IMR-90 (cell line): ENCODE results near the gene HINT2. TPM values are rescaled to one million over a fixed set of nuclear protein-coding genes. Genes with fewer than 3 reads are reported as not detected.

Experiments
- ATAC-seq: fragments of 200-7000 bp; cut with Tn5 transposase; 2 replicates; pipeline ENCODE4 v1.9.1; 2020; ENCODE audit warnings: low read depth, mild to moderate bottlenecking, moderate library complexity
- BruUV-seq: library from RNA; stranded (reverse); fragments of 400-500 nt; replicated peaks from 2 replicates; lab custom pipeline; 2021; lab: Mats Ljungman, UMichigan
- CTCF ChIA-PET: fragments of 300-600 bp; formaldehyde crosslinking; extraction: SDS; loops from one replicate; lab custom pipeline; 2021; ENCODE audit warnings: antibody characterized with exemption; lab: Yijun Ruan, JAX
- POLR2A ChIA-PET: fragments of 300-600 bp; sonication (Branson Sonifier 250); formaldehyde crosslinking; loops from one replicate; lab custom pipeline; 2022; ENCODE audit warnings: antibody characterized with exemption; ENCODE audit not compliant: unreplicated experiment; lab: Charles Lee
- DNase-seq: peaks from one replicate; pipeline ENCODE4 v3.0.0; 2013
- H2AFZ ChIP-seq: replicated peaks from 2 replicates; pipeline ENCODE3; 2013; ENCODE audit warnings: low read length, mild to moderate bottlenecking; ENCODE audit not compliant: poor library complexity
- H2AK5ac ChIP-seq: 2 replicates; pipeline ENCODE4 v1.6.1; 2013; ENCODE audit warnings: low read depth, low read length, inconsistent platforms
- H2AK9ac ChIP-seq: replicated peaks from 2 replicates; pipeline ENCODE3; 2013; ENCODE audit warnings: mild to moderate bottlenecking, low read depth, low read length, moderate library complexity; ENCODE audit not compliant: poor library complexity
- H2BK120ac ChIP-seq: 2 replicates; pipeline ENCODE4 v1.6.1; 2013; ENCODE audit warnings: low read depth, low read length, inconsistent platforms
- H2BK15ac ChIP-seq: 3 replicates; pipeline ENCODE4 v1.6.1; 2013; ENCODE audit warnings: low read depth, low read length, inconsistent platforms
- H2BK20ac ChIP-seq: 2 replicates; pipeline ENCODE4 v1.6.1; 2013; ENCODE audit warnings: low read depth, mild to moderate bottlenecking, inconsistent platforms, low read length, moderate library complexity
- H2BK5ac ChIP-seq: 2 replicates; pipeline ENCODE4 v1.6.1; 2013; ENCODE audit warnings: mild to moderate bottlenecking, low read depth, low read length, inconsistent platforms; ENCODE audit not compliant: poor library complexity, severe bottlenecking
- H3K14ac ChIP-seq: replicated peaks from 2 replicates; pipeline ENCODE4 v1.6.1; 2013; ENCODE audit warnings: low read depth, low read length, inconsistent platforms
- H3K18ac ChIP-seq: 2 replicates; pipeline ENCODE4 v1.6.1; 2013; ENCODE audit warnings: low read depth, low read length, control low read depth
- H3K23ac ChIP-seq: 2 replicates; pipeline ENCODE4 v1.6.1; 2013; ENCODE audit warnings: low read depth, low read length, inconsistent platforms
- H3K27ac ChIP-seq: 2 replicates; pipeline ENCODE4 v1.5.1; 2013; ENCODE audit warnings: mild to moderate bottlenecking, control low read depth, low read length; ENCODE audit not compliant: insufficient read depth
- H3K27me3 ChIP-seq: 2 replicates; pipeline ENCODE4 v1.6.1; 2013; ENCODE audit warnings: low read length; ENCODE audit not compliant: control insufficient read depth, insufficient read depth
- H3K36me3 ChIP-seq: 2 replicates; pipeline ENCODE4 v1.6.1; 2013; ENCODE audit warnings: low read length, mixed read lengths; ENCODE audit not compliant: control insufficient read depth, insufficient read depth
- H3K4ac ChIP-seq: 2 replicates; pipeline ENCODE4 v1.6.1; 2013; ENCODE audit warnings: low read depth, low read length, inconsistent platforms
- H3K4me1 ChIP-seq: 2 replicates; pipeline ENCODE4 v1.6.1; 2013; ENCODE audit warnings: low read length, mixed read lengths; ENCODE audit not compliant: control insufficient read depth, insufficient read depth
- H3K4me2 ChIP-seq: 2 replicates; pipeline ENCODE4 v1.6.1; 2013; ENCODE audit warnings: low read depth, mild to moderate bottlenecking, control low read depth, low read length, moderate library complexity
- H3K4me3 ChIP-seq: 2 replicates; pipeline ENCODE4 v1.5.1; 2013; ENCODE audit warnings: low read depth, mild to moderate bottlenecking, control low read depth, low read length, moderate library complexity; ENCODE audit not compliant: insufficient read depth
- H3K56ac ChIP-seq: 2 replicates; pipeline ENCODE4 v1.6.1; 2013; ENCODE audit warnings: low read length, inconsistent platforms; ENCODE audit not compliant: insufficient read depth; ENCODE audit errors: extremely low read depth
- H3K79me1 ChIP-seq, 2 experiments: 2 replicates each; pipeline ENCODE4 v1.6.1; 2013; ENCODE audit warnings: low read length in 2 of 2, inconsistent platforms in 1 of 2, low read depth in 1 of 2
- H3K9ac ChIP-seq: 2 replicates; pipeline ENCODE4 v1.6.1; 2013; ENCODE audit warnings: low read depth, low read length, control low read depth
- H3K9me1 ChIP-seq: 2 replicates; pipeline ENCODE4 v1.6.1; 2013; ENCODE audit warnings: low read length, inconsistent platforms; ENCODE audit not compliant: insufficient read depth
- H3K9me3 ChIP-seq: 2 replicates; pipeline ENCODE4 v1.6.1; 2013; ENCODE audit warnings: low read length; ENCODE audit not compliant: control insufficient read depth, insufficient read depth
- H4K20me1 ChIP-seq: 2 replicates; pipeline ENCODE4 v1.6.1; 2013; ENCODE audit warnings: low read length, inconsistent platforms; ENCODE audit not compliant: insufficient read depth
- H4K5ac ChIP-seq: 2 replicates; pipeline ENCODE4 v1.6.1; 2013; ENCODE audit warnings: mild to moderate bottlenecking, low read depth, low read length, control low read depth
- H4K8ac ChIP-seq, 2 experiments: 2 replicates each; pipeline ENCODE4 v1.6.1; 2013; ENCODE audit warnings: low read depth in 2 of 2, low read length in 2 of 2, control low read depth in 1 of 2, inconsistent platforms in 1 of 2
- H4K91ac ChIP-seq: 2 replicates; pipeline ENCODE4 v1.6.1; 2013; ENCODE audit warnings: low read depth, low read length, inconsistent platforms; ENCODE audit not compliant: insufficient read depth
- BHLHE40 ChIP-seq: fragments of 150-350 bp; IDR thresholded peaks from 2 replicates; pipeline ENCODE4 v1.6.1; 2016; ENCODE audit warnings: mild to moderate bottlenecking, low read depth, low read length
- ELK1 ChIP-seq: fragments of 150-350 bp; IDR thresholded peaks from 2 replicates; pipeline ENCODE4 v1.6.1; 2016; ENCODE audit warnings: low read depth, mild to moderate bottlenecking, low read length, moderate library complexity, borderline replicate concordance
- FOS ChIP-seq: fragments of 150-350 bp; IDR thresholded peaks from 2 replicates; pipeline ENCODE4 v1.6.1; 2016; ENCODE audit warnings: low read depth, low read length
- MAZ ChIP-seq: IDR thresholded peaks from 2 replicates; pipeline ENCODE4 v1.6.1; 2012; ENCODE audit warnings: low read depth, mild to moderate bottlenecking, low read length, improper control_type of control experiment, moderate library complexity, borderline replicate concordance
- MXI1 ChIP-seq: IDR thresholded peaks from 2 replicates; pipeline ENCODE4 v1.6.1; 2012; ENCODE audit warnings: low read depth, mild to moderate bottlenecking, low read length, moderate library complexity, borderline replicate concordance
- POLR2A ChIP-seq: IDR thresholded peaks from 2 replicates; pipeline ENCODE4 v1.6.1; 2012; ENCODE audit warnings: mild to moderate bottlenecking, low read depth, low read length
- RAD21 ChIP-seq: IDR thresholded peaks from 2 replicates; pipeline ENCODE4 v1.6.1; 2012; ENCODE audit warnings: low read length, improper control_type of control experiment
- RCOR1 ChIP-seq: IDR thresholded peaks from 2 replicates; pipeline ENCODE4 v1.6.1; 2012; ENCODE audit warnings: mild to moderate bottlenecking, low read length, improper control_type of control experiment; ENCODE audit not compliant: insufficient replicate concordance
- RFX5 ChIP-seq: IDR thresholded peaks from 2 replicates; pipeline ENCODE4 v1.8.0; 2012; ENCODE audit warnings: low read depth, mild to moderate bottlenecking, low read length, moderate library complexity
- SMC3 ChIP-seq: fragments of 150-350 bp; IDR thresholded peaks from 2 replicates; pipeline ENCODE4 v1.6.1; 2016; ENCODE audit warnings: low read depth, mild to moderate bottlenecking, antibody characterized with exemption, low read length, moderate library complexity
- USF2 ChIP-seq: fragments of 150-350 bp; IDR thresholded peaks from 2 replicates; pipeline ENCODE4 v1.6.1; 2017; ENCODE audit warnings: mild to moderate bottlenecking, antibody characterized with exemption, low read length, low read depth
- WGBS, 2 experiments: methylation state at CpG; one replicate each; pipeline versions ENCODE4 v1.1.5 to v1.1.7; 2013; ENCODE audit warnings: missing lambda C conversion rate in 2 of 2; ENCODE audit not compliant: insufficient read length in 1 of 2; ENCODE audit errors: extremely low coverage in 2 of 2; 5-methylcytosine and 5-hydroxymethylcytosine counted together
- dilution Hi-C: fragments of 300-500 bp; cut with HindIII; formaldehyde crosslinking; loops from one replicate; pipeline ENCODE4 v1.14.3; 2018; ENCODE audit warnings: low sequenced_read_pairs; ENCODE audit not compliant: unreplicated experiment
- in situ Hi-C: fragments of 300-500 bp; cut with MboI; formaldehyde crosslinking; loops from 3 replicates; pipeline ENCODE4 v1.14.3; 2019; ENCODE audit warnings: low sequenced_read_pairs, inconsistent platforms, mixed read lengths
- intact Hi-C: fragments of 100-400 bp; cut with micrococcal nuclease; formaldehyde crosslinking; loops from 2 replicates; pipeline ENCODE4 v1.10.0; 2022
- polyA plus RNA-seq, 3 experiments: library from polyadenylated mRNA; depleted of rRNA; stranded (reverse); fragments of >200 nt; gene quantifications; 2 replicates each; pipeline ENCODE4 v1.2.3, GENCODE V29; 2012; ENCODE audit warnings: low replicate concordance in 1 of 3
- total RNA-seq: library from RNA; depleted of rRNA; stranded (reverse); fragments of >200 nt; gene quantifications from 2 replicates; pipeline ENCODE4 v1.2.3, GENCODE V29; 2012

HINT2 gene
- total and polyA plus RNA-seq, 2 of the 4 experiments (the other 2 are of a cell fraction): 7.5 to 20.6 TPM

- in situ Hi-C loops (no loop called here), dilution Hi-C loops (no loop called here), intact Hi-C loops (no loop called here)
- H3K4me2 ChIP-seq: no peak overlapping the region
- CTCF ChIA-PET: no interaction called here
- H4K5ac ChIP-seq: no peak overlapping the region
- POLR2A ChIA-PET: no interaction called here
- no peak overlapping the region for H3K56ac ChIP-seq
- no peak overlapping the region for H2AK9ac ChIP-seq
- H3K27me3 ChIP-seq: peaks cover 26% of the 10 kb centered on the region
- H3K9me1 ChIP-seq: no peaks in the 10 kb centered on the region
- no peaks in the 10 kb centered on the region for H3K79me1 ChIP-seq
- no peak overlapping the region for H2BK120ac ChIP-seq
- H3K4ac ChIP-seq: no peak overlapping the region
- H4K20me1 ChIP-seq: no peaks in the 10 kb centered on the region
- BruUV-seq: no TSS peak
- H4K8ac ChIP-seq: no peak overlapping the region
- H3K4me3 ChIP-seq: no peak overlapping the region
- no peak overlapping the region for H2BK15ac ChIP-seq
- H3K18ac ChIP-seq: no peak overlapping the region
- no peak overlapping the region for H4K91ac ChIP-seq
- no peak overlapping the region for H3K27ac ChIP-seq
- no peak overlapping the region for H3K9ac ChIP-seq
- no CpG with 5 or more reads among the region's 1 CpG for whole genome bisulfite sequencing, 2 experiments
- no peak overlapping the region for H2BK20ac ChIP-seq
- no peak overlapping the region for H2BK5ac ChIP-seq
- H2AFZ ChIP-seq: no peak overlapping the region
- ATAC-seq (no peak), DNase-seq (no peak)
- H3K9me3 ChIP-seq: no peaks in the 10 kb centered on the region
- no peak overlapping the region for H3K23ac ChIP-seq
- TF ChIP-seq SMC3: no peak
- TF ChIP-seq MAZ: no peak
- no peak for TF ChIP-seq FOS
- no peak for TF ChIP-seq BHLHE40
- TF ChIP-seq POLR2A: no peak
- TF ChIP-seq RCOR1: no peak
- TF ChIP-seq RAD21: no peak
- no peak for TF ChIP-seq USF2
- no peak for TF ChIP-seq ELK1
- TF ChIP-seq MXI1: no peak
- TF ChIP-seq RFX5: no peak
- H3K14ac ChIP-seq: no peak overlapping the region
- no peak overlapping the region for H2AK5ac ChIP-seq
- peaks cover 1% of the 10 kb centered on the region; the same call in 1 of the 2 replicates for H3K4me1 ChIP-seq
- no peaks in the 10 kb centered on the region for H3K36me3 ChIP-seq
These were observed 45.1 kb downstream of the HINT2 start for GRCh38 chr9:35769763-35770162.
